Suprapubic skin (tissue), 4 donors: ENCODE results near the gene MSH4. TPM values are rescaled to one million over a fixed set of nuclear protein-coding genes. Genes with fewer than 3 reads are reported as not detected.
"Not testable (repeated sequence)": the region's sequence is repeated elsewhere in the genome, so short reads cannot be mapped to it uniquely, and the experiment has no call there.

Source experiments
- DNase-seq, 2 donors: peaks; one replicate each; pipeline ENCODE4 v3.0.0-alpha.2; 2019; ENCODE audit warnings: low spot score in 2 of 2
- H3K27ac ChIP-seq: fragments of 200-600 bp; sonication (generic); one replicate; pipeline ENCODE4 v1.5.1; 2019
- H3K27me3 ChIP-seq: fragments of 200-600 bp; sonication (generic); one replicate; pipeline ENCODE4 v1.5.1; 2019
- H3K36me3 ChIP-seq: fragments of 200-600 bp; sonication (generic); one replicate; pipeline ENCODE4 v1.5.1; 2019
- H3K4me1 ChIP-seq: fragments of 200-600 bp; sonication (generic); one replicate; pipeline ENCODE4 v1.5.1; 2019
- H3K4me3 ChIP-seq: fragments of 200-600 bp; sonication (generic); one replicate; pipeline ENCODE4 v1.5.1; 2019; ENCODE audit warnings: mild to moderate bottlenecking
- H3K9me3 ChIP-seq: fragments of 200-600 bp; sonication (generic); one replicate; pipeline ENCODE4 v1.5.1; 2019
- CTCF ChIP-seq, 2 donors: fragments of 200-600 bp in 1 of 2; fragments of 450-650 bp in 1 of 2; sonication (generic) in 1 of 2; IDR thresholded peaks; one replicate each; pipeline ENCODE4 v1.5.1; 2016 to 2019; ENCODE audit warnings: antibody characterized with exemption in 2 of 2, mild to moderate bottlenecking in 1 of 2, moderate library complexity in 1 of 2
- EP300 ChIP-seq: sonication (generic); formaldehyde crosslinking; IDR thresholded peaks from one replicate; pipeline ENCODE4 v1.6.1; 2017; ENCODE audit warnings: antibody characterized with exemption
- POLR2A ChIP-seq, 2 donors: fragments of 450-650 bp; IDR thresholded peaks; one replicate each; pipeline ENCODE4 v1.6.1; 2017; ENCODE audit warnings: antibody characterized with exemption in 2 of 2, mild to moderate bottlenecking in 2 of 2, moderate library complexity in 2 of 2
- POLR2AphosphoS5 ChIP-seq, 3 donors: sonication (generic); formaldehyde crosslinking; IDR thresholded peaks; one replicate each; pipeline ENCODE4 v1.6.1; 2017; ENCODE audit warnings: antibody characterized with exemption in 3 of 3
- WGBS: methylation state at CpG from one replicate; pipeline ENCODE4 v1.1.5; 2018; 5-methylcytosine and 5-hydroxymethylcytosine counted together
- total RNA-seq, 4 donors: library from RNA; depleted of rRNA; stranded (reverse); fragments of >200 nt; gene quantifications; one replicate each; pipeline ENCODE4 v1.1.0, GENCODE V29; 2016

Gene MSH4
- total RNA-seq = under 1 TPM in 1 of 4 donors, not detected in 3; 0.21 TPM

GRCh38 chr1:75796376-75797272 lies at the start of gene MSH4:
Gene MSH4, plus strand, starts transcription at chr1:75796882. Its CDS starts 104 bp downstream, at chr1:75796986.
- no peak within 1 kb of the TSS for H3K27ac ChIP-seq
- H3K4me3 ChIP-seq = no peak within 1 kb of the TSS
- H3K9me3 ChIP-seq = no peaks in the 10 kb centered on the region
- H3K27me3 ChIP-seq = no peaks in the 10 kb centered on the region
- H3K4me1 ChIP-seq = no peaks in the 10 kb centered on the region
- WGBS = 88% methylated on average over 30 of the region's 34 CpGs
- DNase-seq = no peak
- peaks cover 50% of the 10 kb centered on the region for H3K36me3 ChIP-seq
- TF ChIP-seq POLR2A (IDR thresholded peaks at IDR 0.05) (no peak), EP300 (no peak), POLR2AphosphoS5 (IDR thresholded peaks at IDR 0.05) (no peak), CTCF (IDR thresholded peaks at IDR 0.05) (no peak)

- H3K4me1 ChIP-seq, H3K4me3 ChIP-seq, H3K27ac ChIP-seq, H3K9me3 ChIP-seq, DNase-seq, H3K27me3 ChIP-seq: not testable (repeated sequence)
- H3K36me3 ChIP-seq = peaks cover 26% of the 10 kb centered on the region
These were observed 39.5 kb upstream of the MSH4 start for GRCh38 chr1:75757210-75757609.

DNA sequence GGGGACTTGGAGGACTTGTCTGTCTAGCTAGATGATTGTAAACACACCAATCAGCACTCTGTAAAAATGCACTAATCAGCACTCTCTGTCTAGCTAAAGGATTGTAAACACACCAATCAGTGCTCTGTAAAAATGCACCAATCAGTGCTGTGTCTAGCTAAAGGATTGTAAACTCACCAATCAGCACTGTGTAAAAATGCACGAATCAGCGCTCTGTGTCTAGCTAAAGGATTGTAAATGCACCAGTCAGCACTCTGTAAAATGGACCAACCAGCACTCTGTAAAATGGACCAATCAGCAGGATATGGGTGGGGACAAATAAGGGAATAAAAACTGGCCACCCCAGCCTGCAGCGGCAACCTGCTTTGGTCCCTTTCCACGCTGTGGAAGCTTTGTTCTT lies 38.1 kb upstream of the MSH4 start:
- H3K4me3 ChIP-seq, H3K9me3 ChIP-seq, H3K27me3 ChIP-seq, H3K27ac ChIP-seq, DNase-seq, H3K4me1 ChIP-seq: not testable (repeated sequence)
- H3K36me3 ChIP-seq = peaks cover 17% of the 10 kb centered on the region
- 98% methylated on average over 4 of the region's 4 CpGs for WGBS

DNA sequence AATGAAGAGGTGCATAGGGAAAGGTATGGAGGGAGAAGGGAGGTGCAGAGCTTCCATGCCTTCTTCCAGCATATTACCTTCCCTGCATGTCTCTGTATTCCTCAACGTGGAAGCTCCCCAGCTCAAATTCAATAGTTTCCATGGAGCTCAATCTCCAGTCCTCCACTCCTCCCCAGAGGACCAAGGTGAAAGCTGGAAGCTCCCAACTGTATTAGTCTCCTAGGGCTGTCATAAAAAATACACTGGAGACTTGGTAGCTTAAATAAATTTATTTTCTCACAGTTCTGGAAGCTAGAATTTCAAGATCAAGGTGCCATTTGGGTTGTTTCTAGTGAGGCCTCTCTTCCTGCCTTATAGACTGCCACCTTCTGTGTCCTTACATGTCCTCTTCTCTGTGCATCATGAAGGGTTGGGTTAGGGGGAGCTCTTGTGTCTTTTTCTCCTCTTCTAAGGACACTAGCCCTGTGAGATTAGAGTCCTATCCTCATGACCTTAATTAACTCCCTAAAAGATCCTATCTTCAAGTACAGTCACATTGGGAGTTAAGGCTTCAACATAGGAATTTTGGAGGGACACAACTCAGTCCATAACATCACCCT lies 32.5 kb upstream of the MSH4 start:
- no peak overlapping the region for H3K4me3 ChIP-seq
- H3K27ac ChIP-seq = no peak overlapping the region
- no peaks in the 10 kb centered on the region for H3K9me3 ChIP-seq
- no peaks in the 10 kb centered on the region for H3K4me1 ChIP-seq
- TF ChIP-seq POLR2A (IDR thresholded peaks at IDR 0.05) (no peak), POLR2AphosphoS5 (IDR thresholded peaks at IDR 0.05) (no peak), EP300 (no peak), CTCF (IDR thresholded peaks at IDR 0.05) (no peak)
- H3K36me3 ChIP-seq = peaks cover 4% of the 10 kb centered on the region
- no peaks in the 10 kb centered on the region for H3K27me3 ChIP-seq
- no peak for DNase-seq
- WGBS = 77% methylated on average over 1 of the region's 1 CpG

DNA sequence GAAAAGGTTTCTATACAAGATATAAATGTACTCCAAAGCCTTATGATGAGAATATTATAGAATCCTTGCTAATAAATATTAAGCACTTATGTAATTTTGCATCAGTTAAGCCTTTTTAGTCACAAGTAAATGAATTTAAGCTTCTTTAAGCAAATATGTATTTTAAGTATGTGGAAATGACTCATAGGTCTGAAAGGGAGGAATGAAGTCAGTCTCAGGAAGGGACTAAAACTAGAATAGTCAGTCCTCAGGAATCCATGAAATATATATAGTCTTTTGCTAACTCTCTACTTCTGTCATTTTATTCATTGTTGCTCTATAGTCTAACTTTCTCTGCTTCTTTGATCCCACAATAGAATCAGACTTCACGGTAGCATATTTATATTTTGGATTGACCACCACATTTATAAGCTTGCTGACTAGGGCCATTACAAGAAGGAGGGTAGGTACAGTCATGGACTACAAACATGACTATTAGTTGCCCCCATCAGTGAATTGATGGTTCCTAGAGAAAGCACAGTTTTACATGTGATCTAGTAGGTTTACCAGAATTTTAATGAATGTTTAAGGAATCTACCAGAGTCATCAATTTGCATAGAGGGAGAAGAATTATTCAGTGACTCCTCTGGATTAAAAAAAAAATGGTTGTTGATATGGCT lies 30.9 kb upstream of the MSH4 start:
- no peak for DNase-seq
- Histone ChIP-seq H3K9me3 (no peaks in the 10 kb centered on the region), H3K4me3 (no peak overlapping the region), H3K27me3 (no peaks in the 10 kb centered on the region), H3K36me3 (peaks cover 4% of the 10 kb centered on the region), H3K27ac (no peak overlapping the region), H3K4me1 (no peaks in the 10 kb centered on the region)
- TF ChIP-seq CTCF (IDR thresholded peaks at IDR 0.05) (no peak), POLR2A (IDR thresholded peaks at IDR 0.05) (no peak), POLR2AphosphoS5 (IDR thresholded peaks at IDR 0.05) (no peak), EP300 (no peak)
- WGBS = 83% methylated on average over 1 of the region's 1 CpG

- 88% methylated on average over 1 of the region's 1 CpG for WGBS
- Histone ChIP-seq H3K4me3 (no peak overlapping the region), H3K9me3 (no peaks in the 10 kb centered on the region), H3K27ac (no peak overlapping the region), H3K27me3 (no peaks in the 10 kb centered on the region), H3K36me3 (peaks cover 4% of the 10 kb centered on the region), H3K4me1 (no peaks in the 10 kb centered on the region)
- no peak for TF ChIP-seq POLR2A (IDR thresholded peaks at IDR 0.05)
- TF ChIP-seq EP300 = no peak
- no peak for TF ChIP-seq CTCF (IDR thresholded peaks at IDR 0.05)
- no peak for TF ChIP-seq POLR2AphosphoS5 (IDR thresholded peaks at IDR 0.05)
- DNase-seq = no peak
These were observed 28.7 kb upstream of the MSH4 start for GRCh38 chr1:75768016-75768415.
